HCT116 (cell line): ENCODE measurements around the gene CIP2A. TPM values are rescaled to one million over a fixed set of nuclear protein-coding genes. Genes with fewer than 3 reads are reported as not detected.

Source experiments
- ATAC-seq: fragments of 200-7000 bp; cut with Tn5 transposase; 2 replicates; pipeline ENCODE4 v1.9.1; 2020; ENCODE audit warnings: mild to moderate bottlenecking, moderate library complexity
- BruUV-seq: library from RNA; stranded (reverse); fragments of 400-500 nt; replicated peaks from 2 replicates; lab custom pipeline; 2021; lab: Mats Ljungman, UMichigan
- CTCF ChIA-PET: fragments of 300-600 bp; sonication (Branson Sonifier 250); formaldehyde crosslinking; loops from one replicate; lab custom pipeline; 2021; ENCODE audit warnings: antibody characterized with exemption; lab: Charles Lee
- POLR2A ChIA-PET: fragments of 300-600, 350-600 bp; sonication (Branson Sonifier 250); formaldehyde crosslinking; loops from one replicate; lab custom pipeline; 2021; ENCODE audit warnings: antibody characterized with exemption; lab: Charles Lee
- RAD21 ChIA-PET, 2 experiments: fragments of 300-600 bp; sonication (Branson Sonifier 250); formaldehyde crosslinking; loops; one replicate each; lab custom pipeline; 2023; ENCODE audit warnings: low total read pairs in 2 of 2; ENCODE audit not compliant: uncharacterized antibody in 2 of 2, unreplicated experiment in 2 of 2, low non-redundant PET in 1 of 2; lab: Charles Lee
- DNase-seq: peaks from one replicate; pipeline ENCODE4 v3.0.0-alpha.2; 2010; ENCODE audit warnings: low read depth, low spot score
- H2AFZ ChIP-seq: fragments of 200-600 bp; shearing (Covaris generic), sonication (generic); 2 replicates; pipeline ENCODE4 v1.6.1; 2017; ENCODE audit warnings: low read depth, mixed run types, mixed read lengths, antibody characterized with exemption, low read length; ENCODE audit not compliant: poor library complexity, severe bottlenecking
- H3K27ac ChIP-seq: 2 replicates; pipeline ENCODE4 v1.5.1; 2012; ENCODE audit warnings: low read depth, low read length
- H3K27me3 ChIP-seq: fragments of 200-600 bp; sonication (generic); 2 replicates; pipeline ENCODE4 v1.6.1; 2016; ENCODE audit warnings: mixed run types, low read length, mixed read lengths; ENCODE audit not compliant: insufficient read depth
- H3K36me3 ChIP-seq, 2 experiments: fragments of 200-500 bp in 1 of 2; fragments of 200-600 bp in 1 of 2; sonication (Bioruptor generic) in 1 of 2; sonication (generic) in 1 of 2; 2 replicates each; pipeline versions ENCODE4 v1.5.1 to v1.6.1; 2014 to 2016; ENCODE audit warnings: low read length in 2 of 2, inconsistent platforms in 1 of 2, mixed read lengths in 1 of 2, mixed run types in 1 of 2; ENCODE audit not compliant: insufficient read depth in 2 of 2, control insufficient read depth in 1 of 2
- H3K4me1 ChIP-seq, 2 experiments: fragments of 200-600 bp in 1 of 2; sonication (generic) in 1 of 2; 2 replicates each; pipeline versions ENCODE4 v1.5.1 to v1.6.1; 2012 to 2017; ENCODE audit warnings: low read length in 2 of 2, inconsistent platforms in 1 of 2, mild to moderate bottlenecking in 1 of 2, mixed read lengths in 1 of 2, mixed run types in 1 of 2, moderate library complexity in 1 of 2; ENCODE audit not compliant: insufficient read depth in 2 of 2, control insufficient read depth in 1 of 2
- H3K4me2 ChIP-seq: fragments of 200-600 bp; sonication (generic); 2 replicates; pipeline ENCODE4 v1.6.1; 2017; ENCODE audit warnings: mixed run types, low read length, mixed read lengths
- H3K4me3 ChIP-seq, 2 experiments: fragments of 200-600 bp in 1 of 2; sonication (generic) in 1 of 2; replicated peaks in 1 of 2; 2 replicates each; pipeline ENCODE4 v1.5.1; 2011 to 2016; ENCODE audit warnings: low read length in 2 of 2, control low read depth in 1 of 2, low read depth in 1 of 2, mild to moderate bottlenecking in 1 of 2, mixed read lengths in 1 of 2, mixed run types in 1 of 2
- H3K79me2 ChIP-seq: fragments of 200-600 bp; sonication (generic); 2 replicates; pipeline ENCODE4 v1.6.1; 2017; ENCODE audit warnings: mild to moderate bottlenecking, mixed run types, low read length, moderate library complexity, mixed read lengths; ENCODE audit not compliant: insufficient read depth
- H3K9ac ChIP-seq: fragments of 200-600 bp; sonication (generic); 2 replicates; pipeline ENCODE4 v1.6.1; 2016; ENCODE audit warnings: low read length, mixed read lengths
- H3K9me2 ChIP-seq: fragments of 200-600 bp; sonication (generic), shearing (Covaris generic); 2 replicates; pipeline ENCODE4 v1.6.1; 2017; ENCODE audit warnings: mixed run types, mild to moderate bottlenecking, moderate library complexity; ENCODE audit not compliant: insufficient read depth
- H3K9me3 ChIP-seq, 2 experiments: fragments of 200-500 bp in 1 of 2; fragments of 200-600 bp in 1 of 2; sonication (Bioruptor generic) in 1 of 2; sonication (generic) in 1 of 2; 2 replicates each; pipeline ENCODE4 v1.6.1; 2014 to 2017; ENCODE audit warnings: low read length in 2 of 2, mixed read lengths in 2 of 2, inconsistent platforms in 1 of 2, low read depth in 1 of 2, mild to moderate bottlenecking in 1 of 2, mixed run types in 1 of 2, moderate library complexity in 1 of 2; ENCODE audit not compliant: control insufficient read depth in 1 of 2, insufficient read depth in 1 of 2
- H4K20me1 ChIP-seq: fragments of 200-600 bp; sonication (generic), shearing (Covaris generic); 2 replicates; pipeline ENCODE4 v1.6.1; 2017; ENCODE audit warnings: mixed run types, mild to moderate bottlenecking, moderate library complexity; ENCODE audit not compliant: insufficient read depth
- EGR1 ChIP-seq: IDR thresholded peaks from 2 replicates; pipeline ENCODE4 v1.6.1; 2012; ENCODE audit warnings: low read depth
- EZH2phosphoT487 ChIP-seq: fragments of 200-600 bp; IDR thresholded peaks from 2 replicates; pipeline ENCODE4 v1.6.1; 2018; ENCODE audit warnings: antibody characterized with exemption, borderline replicate concordance
- SIN3A ChIP-seq: IDR thresholded peaks from 2 replicates; pipeline ENCODE4 v1.6.1; 2012; ENCODE audit warnings: low read depth
- SP1 ChIP-seq: IDR thresholded peaks from 2 replicates; pipeline ENCODE4 v1.6.1; 2012; ENCODE audit warnings: low read depth
- SRF ChIP-seq: IDR thresholded peaks from 2 replicates; pipeline ENCODE4 v1.6.1; 2012; ENCODE audit warnings: low read depth
- intact Hi-C: fragments of 100-400 bp; cut with micrococcal nuclease; formaldehyde crosslinking; loops from 2 replicates; pipeline ENCODE4 v1.10.0; 2022
- total RNA-seq: library from RNA; stranded (reverse); gene quantifications from one replicate; pipeline ENCODE4 v1.2.1, GENCODE V29; 2021; ENCODE audit not compliant: unreplicated experiment
- TF ChIP-seq, protein P1 (sequence below), 3 experiments: fragments of 200-600 bp in 1 of 3; sonication (generic) in 1 of 3; IDR thresholded peaks in 2 of 3; conservative IDR thresholded peaks in 1 of 3; 2 replicates each; pipeline ENCODE4 v1.5.1; 2012 to 2017; ENCODE audit warnings: low read depth in 2 of 3, low read length in 2 of 3, antibody characterized with exemption in 1 of 3, borderline replicate concordance in 1 of 3, control low read depth in 1 of 3, mild to moderate bottlenecking in 1 of 3, mixed read lengths in 1 of 3, mixed run types in 1 of 3, moderate library complexity in 1 of 3; ENCODE audit not compliant: insufficient read depth in 1 of 3
- TF ChIP-seq, protein P2 (sequence below): IDR thresholded peaks from 2 replicates; pipeline ENCODE4 v1.6.1; 2011; ENCODE audit warnings: mild to moderate bottlenecking, low read length, moderate library complexity; ENCODE audit not compliant: insufficient replicate concordance; ENCODE audit errors: extremely low read depth

CIP2A gene
- total RNA-seq, 1 experiment from 2014 or later, result 41.6 TPM

DNA sequence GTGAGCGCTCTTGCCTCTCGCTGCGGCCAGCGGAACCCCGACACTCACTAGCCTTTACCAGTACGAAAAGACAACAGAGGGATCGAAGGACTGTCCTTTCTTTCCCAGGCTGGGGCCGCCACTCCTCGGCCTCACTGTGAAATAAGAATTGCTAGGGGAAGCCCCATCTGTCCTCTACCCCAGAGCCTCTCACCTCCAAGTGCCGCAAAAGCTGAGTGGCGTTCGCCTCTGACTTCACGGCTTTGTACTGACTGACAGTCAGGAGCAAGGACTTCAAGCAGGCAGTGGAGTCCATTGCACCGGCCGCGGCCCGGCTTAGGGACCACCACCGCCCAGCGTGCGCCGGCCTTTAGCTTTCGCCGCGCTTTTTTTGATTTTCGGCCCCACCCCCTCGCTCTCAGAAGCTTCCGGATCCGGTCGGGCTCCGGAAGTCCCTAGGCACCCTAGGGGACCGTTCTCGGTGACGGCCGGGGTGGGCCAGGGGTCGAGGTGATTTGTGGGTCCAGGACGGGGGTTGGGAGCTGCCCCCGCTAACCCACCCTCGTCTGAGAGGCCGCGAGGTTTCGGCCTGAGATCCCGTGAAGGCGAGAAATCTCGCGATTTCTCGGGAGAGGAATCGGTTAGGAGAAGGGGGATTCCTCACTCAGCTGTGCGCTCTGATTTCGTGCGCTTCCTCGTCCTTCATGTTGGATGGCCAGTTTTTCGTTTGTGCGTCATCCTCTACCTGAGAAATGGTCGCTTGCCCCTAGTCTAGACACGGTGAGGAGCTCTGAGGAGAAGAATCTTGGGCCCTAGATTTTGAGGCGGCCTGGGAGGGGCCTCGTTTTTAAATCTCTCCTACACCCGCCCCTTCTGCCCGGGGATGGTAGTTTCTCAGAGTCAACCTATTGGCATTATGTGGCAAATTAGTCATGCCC lies at the start of gene CIP2A, which contains the start of gene DZIP3 (continued):
- TF ChIP-seq, protein P1, sequence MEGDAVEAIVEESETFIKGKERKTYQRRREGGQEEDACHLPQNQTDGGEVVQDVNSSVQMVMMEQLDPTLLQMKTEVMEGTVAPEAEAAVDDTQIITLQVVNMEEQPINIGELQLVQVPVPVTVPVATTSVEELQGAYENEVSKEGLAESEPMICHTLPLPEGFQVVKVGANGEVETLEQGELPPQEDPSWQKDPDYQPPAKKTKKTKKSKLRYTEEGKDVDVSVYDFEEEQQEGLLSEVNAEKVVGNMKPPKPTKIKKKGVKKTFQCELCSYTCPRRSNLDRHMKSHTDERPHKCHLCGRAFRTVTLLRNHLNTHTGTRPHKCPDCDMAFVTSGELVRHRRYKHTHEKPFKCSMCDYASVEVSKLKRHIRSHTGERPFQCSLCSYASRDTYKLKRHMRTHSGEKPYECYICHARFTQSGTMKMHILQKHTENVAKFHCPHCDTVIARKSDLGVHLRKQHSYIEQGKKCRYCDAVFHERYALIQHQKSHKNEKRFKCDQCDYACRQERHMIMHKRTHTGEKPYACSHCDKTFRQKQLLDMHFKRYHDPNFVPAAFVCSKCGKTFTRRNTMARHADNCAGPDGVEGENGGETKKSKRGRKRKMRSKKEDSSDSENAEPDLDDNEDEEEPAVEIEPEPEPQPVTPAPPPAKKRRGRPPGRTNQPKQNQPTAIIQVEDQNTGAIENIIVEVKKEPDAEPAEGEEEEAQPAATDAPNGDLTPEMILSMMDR (IDR thresholded peaks at IDR 0.05 in 2 of 3, conservative IDR thresholded peaks at IDR 0.05 in 1 of 3; ENCODE audit: borderline replicate concordance in 1 of 3, insufficient read depth in 1 of 3, low read depth in 2 of 3, low read length in 2 of 3), result no peak
- TF ChIP-seq SP1, result peak; percentile 55; the same call in 1 of the 2 replicates
- TF ChIP-seq EGR1, result peak; percentile 72
- TF ChIP-seq SRF, result no peak
- no peak for TF ChIP-seq EZH2phosphoT487

DNA sequence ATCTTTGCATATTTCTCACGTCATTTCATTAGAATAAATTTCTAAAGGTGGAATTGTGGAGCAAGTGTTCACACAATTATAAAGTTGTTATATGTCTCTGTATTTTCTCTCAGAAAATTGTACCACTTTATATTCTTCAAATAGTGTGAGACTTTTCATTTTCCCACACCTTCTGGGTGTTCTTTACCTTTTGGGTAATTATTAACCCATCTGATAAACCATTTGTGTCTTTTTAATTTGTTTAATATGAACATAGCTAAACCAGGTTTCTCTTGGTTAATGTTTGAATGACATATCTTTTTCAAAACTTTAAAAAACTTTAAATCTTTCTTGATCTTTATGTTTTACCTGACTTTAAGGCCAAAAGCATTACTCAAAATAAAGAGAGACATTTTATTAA lies 40.7 kb upstream of the CIP2A start:
- Histone ChIP-seq H3K9ac (no peak overlapping the region), H3K79me2 (no peaks in the 10 kb centered on the region), H3K4me2 (no peak overlapping the region), H2AFZ (no peak overlapping the region), H3K9me2 (no peaks in the 10 kb centered on the region), H3K27me3 (no peaks in the 10 kb centered on the region), H3K4me3 (no peak overlapping the region), H3K9me3 (no peaks in the 10 kb centered on the region), H3K27ac (no peak overlapping the region), H4K20me1 (no peaks in the 10 kb centered on the region), H3K36me3 (peaks cover 0 to 2% of the 10 kb centered on the region in 2 experiments; a peak in 1 of 4 replicates), H3K4me1 (no peaks in the 10 kb centered on the region)
- intact Hi-C loops, result no loop called here
- BruUV-seq, result no TSS peak
- ATAC-seq, result no peak
- DNase-seq, result no peak
- TF ChIP-seq, protein P2, sequence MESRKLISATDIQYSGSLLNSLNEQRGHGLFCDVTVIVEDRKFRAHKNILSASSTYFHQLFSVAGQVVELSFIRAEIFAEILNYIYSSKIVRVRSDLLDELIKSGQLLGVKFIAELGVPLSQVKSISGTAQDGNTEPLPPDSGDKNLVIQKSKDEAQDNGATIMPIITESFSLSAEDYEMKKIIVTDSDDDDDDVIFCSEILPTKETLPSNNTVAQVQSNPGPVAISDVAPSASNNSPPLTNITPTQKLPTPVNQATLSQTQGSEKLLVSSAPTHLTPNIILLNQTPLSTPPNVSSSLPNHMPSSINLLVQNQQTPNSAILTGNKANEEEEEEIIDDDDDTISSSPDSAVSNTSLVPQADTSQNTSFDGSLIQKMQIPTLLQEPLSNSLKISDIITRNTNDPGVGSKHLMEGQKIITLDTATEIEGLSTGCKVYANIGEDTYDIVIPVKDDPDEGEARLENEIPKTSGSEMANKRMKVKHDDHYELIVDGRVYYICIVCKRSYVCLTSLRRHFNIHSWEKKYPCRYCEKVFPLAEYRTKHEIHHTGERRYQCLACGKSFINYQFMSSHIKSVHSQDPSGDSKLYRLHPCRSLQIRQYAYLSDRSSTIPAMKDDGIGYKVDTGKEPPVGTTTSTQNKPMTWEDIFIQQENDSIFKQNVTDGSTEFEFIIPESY, result no peak
- TF ChIP-seq SIN3A, result no peak
- ChIA-PET RAD21 (no interaction called here), CTCF (no interaction called here), POLR2A (no interaction called here)
